MCF 10A (cell line): ENCODE measurements around the gene ZBTB25. TPM values are rescaled to one million over a fixed set of nuclear protein-coding genes. Genes with fewer than 3 reads are reported as not detected.

Source experiments
- BruUV-seq: library from RNA; stranded (reverse); fragments of 400-500 nt; replicated peaks from 2 replicates; lab custom pipeline; 2021; lab: Mats Ljungman, UMichigan
- CTCF ChIA-PET: fragments of 300-600 bp; sonication (Branson Sonifier 250); formaldehyde crosslinking; extraction: SDS; loops from one replicate; lab custom pipeline; 2021; ENCODE audit warnings: antibody characterized with exemption, inconsistent platforms; lab: Yijun Ruan, JAX
- POLR2A ChIA-PET: fragments of 300-600, 350-650 bp; sonication (Branson Sonifier 250); formaldehyde crosslinking; extraction: SDS; loops from one replicate; lab custom pipeline; 2020; ENCODE audit warnings: antibody characterized with exemption, inconsistent platforms; lab: Yijun Ruan, JAX
- DNase-seq: peaks from one replicate; pipeline ENCODE4 v3.0.0-alpha.2; 2018; ENCODE audit not compliant: unreplicated experiment
- H3K27ac Mint-ChIP-seq: one replicate; pipeline ENCODE4 v1.8.0; 2022; ENCODE audit warnings: mild to moderate bottlenecking, low read depth, mixed read lengths; ENCODE audit not compliant: unreplicated experiment
- H3K27me3 Mint-ChIP-seq: one replicate; pipeline ENCODE4 v1.8.0; 2022; ENCODE audit warnings: mixed read lengths; ENCODE audit not compliant: insufficient read depth, unreplicated experiment
- H3K36me3 Mint-ChIP-seq: one replicate; pipeline ENCODE4 v1.8.0; 2022; ENCODE audit warnings: mild to moderate bottlenecking, moderate library complexity, mixed read lengths; ENCODE audit not compliant: insufficient read depth, unreplicated experiment
- H3K4me1 Mint-ChIP-seq: one replicate; pipeline ENCODE4 v1.8.0; 2022; ENCODE audit warnings: mixed read lengths; ENCODE audit not compliant: insufficient read depth, unreplicated experiment
- H3K4me3 Mint-ChIP-seq: one replicate; pipeline ENCODE4 v1.8.0; 2022; ENCODE audit warnings: mild to moderate bottlenecking, moderate library complexity, mixed read lengths; ENCODE audit not compliant: unreplicated experiment
- H3K9me3 Mint-ChIP-seq: one replicate; pipeline ENCODE4 v1.8.0; 2022; ENCODE audit warnings: mixed read lengths; ENCODE audit not compliant: unreplicated experiment
- intact Hi-C: fragments of 100-400 bp; cut with micrococcal nuclease; formaldehyde crosslinking; loops from 2 replicates; pipeline ENCODE4 v1.14.1; 2022
- total RNA-seq: library from RNA; stranded (reverse); gene quantifications from 2 replicates; pipeline ENCODE4 v1.2.3, GENCODE V29; 2022
- TF ChIP-seq, protein P1 (sequence below): fragments of 200-600 bp; IDR thresholded peaks from one replicate; pipeline ENCODE4 v1.8.0; 2022; ENCODE audit warnings: antibody characterized with exemption, mild to moderate bottlenecking; ENCODE audit not compliant: unreplicated experiment

ZBTB25 gene
- total RNA-seq, 1 experiment from 2014 or later = 11.7 TPM

GRCh38 chr14:64502456-64502855 lies 1.2 kb downstream of the ZBTB25 start:
- Mint-ChIP-seq H3K4me1 (peaks cover 41% of the 10 kb centered on the region), H3K36me3 (peaks cover 37% of the 10 kb centered on the region), H3K9me3 (no peaks in the 10 kb centered on the region), H3K27ac (peak overlapping the region; percentile 98), H3K4me3 (peak overlapping the region; percentile 83), H3K27me3 (no peaks in the 10 kb centered on the region)
- no TSS peak for BruUV-seq
- DNase-seq = peak; percentile 27
- intact Hi-C loops = loop anchor here (5.0 to 10.0 kb wide), 2 partner anchors 158 to 260 kb away; no protein-coding TSS in a partner anchor
- TF ChIP-seq, protein P1, sequence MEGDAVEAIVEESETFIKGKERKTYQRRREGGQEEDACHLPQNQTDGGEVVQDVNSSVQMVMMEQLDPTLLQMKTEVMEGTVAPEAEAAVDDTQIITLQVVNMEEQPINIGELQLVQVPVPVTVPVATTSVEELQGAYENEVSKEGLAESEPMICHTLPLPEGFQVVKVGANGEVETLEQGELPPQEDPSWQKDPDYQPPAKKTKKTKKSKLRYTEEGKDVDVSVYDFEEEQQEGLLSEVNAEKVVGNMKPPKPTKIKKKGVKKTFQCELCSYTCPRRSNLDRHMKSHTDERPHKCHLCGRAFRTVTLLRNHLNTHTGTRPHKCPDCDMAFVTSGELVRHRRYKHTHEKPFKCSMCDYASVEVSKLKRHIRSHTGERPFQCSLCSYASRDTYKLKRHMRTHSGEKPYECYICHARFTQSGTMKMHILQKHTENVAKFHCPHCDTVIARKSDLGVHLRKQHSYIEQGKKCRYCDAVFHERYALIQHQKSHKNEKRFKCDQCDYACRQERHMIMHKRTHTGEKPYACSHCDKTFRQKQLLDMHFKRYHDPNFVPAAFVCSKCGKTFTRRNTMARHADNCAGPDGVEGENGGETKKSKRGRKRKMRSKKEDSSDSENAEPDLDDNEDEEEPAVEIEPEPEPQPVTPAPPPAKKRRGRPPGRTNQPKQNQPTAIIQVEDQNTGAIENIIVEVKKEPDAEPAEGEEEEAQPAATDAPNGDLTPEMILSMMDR = no peak
- ChIA-PET POLR2A (interaction anchor here (0.6 to 5.4 kb wide), 35 partner anchors 9 to 259 kb away, joined by 3 to 36 read pairs (median 4); partner anchors contain the start of genes HSPA2, MTHFD1 and PLEKHG3), CTCF (interaction anchor here (0.7 to 2.1 kb wide), 5 partner anchors 9 to 389 kb away, joined by 3 to 14 read pairs (median 4); no protein-coding TSS in a partner anchor)

- Mint-ChIP-seq H3K27me3 (no peaks in the 10 kb centered on the region), H3K36me3 (peaks cover 37% of the 10 kb centered on the region), H3K9me3 (no peaks in the 10 kb centered on the region), H3K4me3 (peak overlapping the region; percentile 83), H3K4me1 (peaks cover 32% of the 10 kb centered on the region), H3K27ac (peak overlapping the region; percentile 98)
- ChIA-PET CTCF (interaction anchor here (0.6 to 2.1 kb wide), 6 partner anchors 10 to 136 kb away, joined by 3 to 14 read pairs (median 4); no protein-coding TSS in a partner anchor), POLR2A (interaction anchor here (0.6 to 5.4 kb wide), 28 partner anchors 9 to 959 kb away, joined by 3 to 36 read pairs (median 6); partner anchors contain the start of genes AKAP5, HSPA2, MAX and MTHFD1)
- no TSS peak for BruUV-seq
- DNase-seq = peak; percentile 82
- TF ChIP-seq, protein P1 = no peak
- intact Hi-C loops = loop anchor here (5.0 to 10.0 kb wide), 2 partner anchors 157 to 261 kb away; no protein-coding TSS in a partner anchor
Observed at GRCh38 chr14:64501411-64502171, 2.0 kb downstream of the ZBTB25 start.

DNA sequence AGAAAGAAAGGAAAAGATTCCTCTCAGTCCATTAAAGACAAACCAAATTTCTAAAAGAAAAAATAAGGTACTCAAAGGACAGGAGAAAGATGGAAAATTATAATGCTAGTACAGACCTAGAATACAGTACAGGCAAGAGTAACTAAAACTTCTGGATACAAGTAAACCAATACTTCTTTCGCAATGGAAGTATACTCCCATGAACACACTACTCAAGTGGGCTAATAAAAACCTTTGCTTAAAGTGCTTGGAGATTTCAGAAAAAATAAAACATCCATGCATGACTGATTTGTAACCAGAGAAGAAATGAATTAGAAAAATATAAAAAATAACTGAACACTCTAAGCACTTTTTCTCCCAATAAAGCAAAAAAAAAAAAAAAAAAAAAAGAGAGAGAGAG lies 3.5 kb downstream of the ZBTB25 start:
- intact Hi-C loops = loop anchor here (5.0 to 10.0 kb wide), 2 partner anchors 155 to 262 kb away; no protein-coding TSS in a partner anchor

More for the DNA sequence above, 3.5 kb downstream of the ZBTB25 start:
- no peaks in the 10 kb centered on the region for H3K27me3 Mint-ChIP-seq
- BruUV-seq = no TSS peak
- TF ChIP-seq, protein P1 = no peak
- ChIA-PET CTCF (no interaction called here), POLR2A (interaction anchor here (0.7 kb wide), 1 partner anchor 15 kb away, joined by 3 read pairs; no protein-coding TSS in a partner anchor)
- DNase-seq = no peak
- H3K36me3 Mint-ChIP-seq = peaks cover 43% of the 10 kb centered on the region
- peaks cover 26% of the 10 kb centered on the region for H3K4me1 Mint-ChIP-seq
- H3K4me3 Mint-ChIP-seq = no peak overlapping the region
- H3K9me3 Mint-ChIP-seq = no peaks in the 10 kb centered on the region
- H3K27ac Mint-ChIP-seq = peak overlapping the region; percentile 31
